ENCODE data around the gene GOLGA6L1. TPM values are rescaled to one million over a fixed set of nuclear protein-coding genes. Genes with fewer than 3 reads are reported as not detected.
"Not testable (repeated sequence)": the region's sequence is repeated elsewhere in the genome, so short reads cannot be mapped to it uniquely, and the experiment has no call there.

GOLGA6L1 gene
- polyA plus RNA-seq (2013, experiment 1 of 2; ENCODE audit: insufficient read length): not detected
- not detected for polyA plus RNA-seq (2013, experiment 2 of 2; ENCODE audit: insufficient read length)

DNA sequence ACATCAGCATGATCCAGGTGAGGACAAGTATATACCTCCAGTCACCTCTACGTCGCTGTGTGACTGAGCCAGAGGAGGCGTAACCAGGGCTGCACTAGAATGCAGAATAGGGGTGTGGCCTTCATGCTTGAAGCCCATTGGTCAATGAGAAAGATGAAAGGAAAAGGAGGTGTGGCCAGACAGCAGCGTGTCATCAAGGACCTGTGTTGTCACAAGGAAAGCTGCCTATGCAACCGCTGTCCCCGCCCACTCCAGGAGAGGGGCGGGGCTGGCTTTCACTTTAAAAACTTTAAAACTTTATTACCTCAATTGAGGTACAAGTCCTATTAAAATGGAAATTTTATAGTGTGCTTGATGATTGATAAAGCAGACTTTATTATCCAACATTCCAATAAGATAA lies at the start of gene GOLGA6L1:
TSS of gene GOLGA6L1 (minus strand) at position 101 of the 400 bp plus-strand sequence. CDS start at position 10, 91 bp downstream.
- DNase-seq: not testable (repeated sequence)

DNA sequence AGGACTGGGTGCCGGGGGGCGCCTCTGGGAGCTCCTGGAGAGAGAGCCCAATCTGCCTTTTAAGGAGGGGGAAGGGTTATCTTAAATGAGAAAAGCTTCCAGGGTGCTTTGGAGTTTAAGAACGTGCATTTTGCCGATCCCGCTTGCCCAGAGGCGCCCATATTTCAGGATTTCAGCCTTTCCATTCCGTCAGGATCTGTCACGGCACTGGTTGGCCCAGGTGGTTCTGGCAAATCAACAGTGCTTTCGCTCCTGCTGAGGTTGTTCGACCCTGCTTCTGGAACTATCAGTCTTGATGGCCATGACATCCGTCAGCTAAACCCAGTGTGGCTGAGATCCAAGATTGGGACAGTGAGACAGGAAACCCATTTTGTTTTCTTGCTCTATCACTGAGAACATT lies 44.6 kb upstream of the GOLGA6L1 start:
- not testable (repeated sequence) for DNase-seq

DNA sequence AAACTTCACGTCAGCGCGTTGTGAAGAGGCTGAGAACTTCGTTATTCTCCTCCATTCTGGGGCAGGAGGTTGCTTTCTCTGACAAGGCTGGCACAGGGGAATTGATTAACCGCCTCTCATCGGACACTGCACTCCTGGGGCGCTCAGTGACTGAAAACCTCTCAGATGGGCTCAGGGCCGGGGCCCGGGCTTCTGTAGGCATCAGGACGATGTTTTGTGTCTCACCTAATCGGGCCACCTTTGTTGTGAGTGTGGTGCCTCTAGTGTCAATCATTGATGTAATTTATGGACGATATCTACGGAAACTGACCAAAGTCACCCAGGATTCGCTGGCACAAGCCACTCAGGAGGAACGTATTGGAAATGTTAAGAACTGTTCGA lies 43.9 kb upstream of the GOLGA6L1 start:
- DNase-seq: not testable (repeated sequence)

DNA sequence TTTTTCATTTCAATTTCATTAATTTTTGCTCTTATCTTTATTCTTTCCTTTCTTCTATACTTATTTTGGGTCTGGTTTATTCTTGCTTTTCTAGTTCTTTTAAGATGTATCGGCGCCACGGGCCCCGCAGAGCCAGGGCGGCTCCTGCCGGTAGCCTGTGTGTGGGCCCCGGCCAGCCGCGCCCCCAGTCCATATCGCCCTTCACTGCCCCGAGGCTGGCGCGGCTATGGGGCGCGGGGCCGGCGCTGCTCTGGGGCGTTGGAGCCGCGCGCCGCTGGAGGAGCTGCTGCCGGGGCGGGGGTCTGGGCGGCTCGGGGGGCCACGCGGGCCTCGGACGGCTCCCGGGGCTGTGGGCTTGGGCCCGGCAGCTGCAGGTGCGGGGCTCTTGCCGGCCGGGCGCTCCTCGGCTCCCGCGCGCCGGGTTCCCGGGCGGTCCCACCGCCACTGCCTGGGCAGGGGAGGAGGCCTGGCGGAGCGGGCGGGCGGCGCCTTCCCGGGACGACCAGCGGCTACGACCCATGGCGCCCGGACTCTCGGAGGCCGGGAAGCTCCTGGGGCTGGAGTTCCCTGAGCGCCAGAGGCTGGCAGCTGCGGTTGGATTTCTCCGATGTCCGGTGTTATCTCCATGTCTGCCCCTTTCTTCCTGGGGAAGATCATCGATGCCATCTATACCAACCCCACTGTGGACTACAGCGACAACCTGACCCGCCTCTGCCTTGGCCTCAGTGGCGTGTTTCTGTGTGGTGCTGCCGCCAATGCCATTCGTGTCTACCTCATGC lies 43.3 kb upstream of the GOLGA6L1 start:
- not testable (repeated sequence) for DNase-seq

GRCh38 chr15:23176683-23177082 lies 40.1 kb upstream of the GOLGA6L1 start:
- DNase-seq: not testable (repeated sequence)

DNA sequence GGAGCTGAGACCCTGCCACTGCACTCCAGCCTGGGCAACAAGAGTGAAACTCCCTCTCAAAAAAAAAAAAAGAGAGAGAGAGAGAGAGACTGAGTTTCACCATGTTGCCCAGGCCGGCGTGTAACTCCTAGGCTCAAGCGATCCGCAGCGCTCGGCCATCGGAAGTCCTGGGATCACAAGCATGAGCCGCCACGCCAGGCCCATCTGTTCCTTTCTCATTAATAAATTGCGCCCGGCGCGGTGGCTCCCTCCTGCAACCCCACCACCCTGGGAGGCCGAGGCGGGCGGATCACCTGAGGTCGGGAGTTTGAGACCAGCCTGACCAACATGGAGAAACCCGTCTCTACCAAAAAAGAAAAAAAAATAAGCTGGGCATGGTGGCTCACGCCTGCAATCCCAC lies 39.0 kb upstream of the GOLGA6L1 start:
- DNase-seq: not testable (repeated sequence)

GRCh38 chr15:23174609-23175140 lies 38.1 kb upstream of the GOLGA6L1 start:
- not testable (repeated sequence) for DNase-seq

GRCh38 chr15:23132787-23133186 lies 3.8 kb downstream of the GOLGA6L1 start:
- not testable (repeated sequence) for DNase-seq

DNA sequence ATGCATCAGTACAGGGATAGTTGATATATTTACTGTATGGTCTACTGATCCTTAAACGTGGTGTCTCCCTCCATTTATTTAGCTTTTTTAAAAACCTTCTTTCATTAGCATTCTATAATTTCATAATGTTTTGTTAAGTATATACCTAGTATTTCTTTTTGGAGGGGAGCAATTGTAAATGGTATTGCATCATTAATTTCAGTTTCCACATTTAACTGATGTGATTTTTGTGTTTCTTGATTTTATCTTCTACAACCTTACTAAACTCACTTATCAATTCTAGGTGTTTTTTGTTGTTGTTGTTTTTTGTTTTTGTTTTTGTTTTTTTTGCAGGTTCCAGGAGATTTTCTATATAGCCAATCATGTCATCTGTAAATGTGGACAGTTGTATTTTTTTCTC lies 18.4 kb downstream of the GOLGA6L1 start:
- DNase-seq: no peak

- no peak for DNase-seq
These were observed 40.8 kb downstream of the GOLGA6L1 start for GRCh38 chr15:23095796-23096195.

DNA sequence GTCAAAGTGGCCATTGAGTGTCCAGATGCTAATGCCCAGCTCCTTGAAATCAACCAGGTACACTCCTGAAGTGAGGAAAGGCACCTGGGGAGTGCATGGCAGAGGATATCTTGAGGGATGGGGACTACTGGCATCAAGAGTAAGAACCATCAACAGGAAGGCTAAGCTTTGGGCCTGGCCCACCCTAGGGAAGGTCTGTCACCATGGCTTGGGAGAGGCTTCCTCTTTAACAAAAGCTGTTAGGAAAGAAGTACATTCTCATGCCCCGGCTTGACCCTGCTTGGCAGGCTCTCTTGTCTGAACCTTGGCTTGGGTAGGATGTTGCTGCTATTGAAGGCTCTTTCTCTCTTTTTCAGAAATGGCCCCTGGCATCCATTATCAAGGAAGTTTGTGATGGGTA lies 53.5 kb downstream of the GOLGA6L1 start:
- DNase-seq: no peak

GRCh38 chr15:23081996-23082737 lies 54.5 kb downstream of the GOLGA6L1 start:
- DNase-seq: not testable (repeated sequence)

GRCh38 chr15:23081271-23081670 lies 55.4 kb downstream of the GOLGA6L1 start:
- no peak for DNase-seq

- no peak for DNase-seq
These were observed 56.9 kb downstream of the GOLGA6L1 start for GRCh38 chr15:23079766-23080165.

Measured in fibroblast of skin of back (primary cell).